ENCODE measurements around the gene COL4A5.
A peak's percentile ranks its signal among the peaks of the same experiment; 100 is the strongest.

The COL4A5 gene

DNA sequence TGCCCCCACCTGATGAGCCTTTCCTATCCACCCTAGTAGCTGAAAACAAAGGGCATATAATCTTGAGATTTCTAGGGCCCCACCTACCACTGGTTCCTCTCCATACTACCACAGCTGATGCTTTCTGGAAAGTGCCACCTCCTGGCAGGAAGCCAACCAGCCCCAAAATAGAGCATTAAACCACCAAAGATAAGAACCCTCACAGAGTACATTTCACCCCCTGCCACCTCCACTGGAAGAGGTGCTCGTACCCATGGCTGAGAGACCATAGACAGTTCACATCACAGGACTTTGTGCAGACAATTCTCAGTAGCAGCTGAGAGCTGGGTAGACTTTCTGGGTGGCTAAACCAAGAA is 202.6 kb downstream of the COL4A5 start:
- no peak for DNase-seq

DNA sequence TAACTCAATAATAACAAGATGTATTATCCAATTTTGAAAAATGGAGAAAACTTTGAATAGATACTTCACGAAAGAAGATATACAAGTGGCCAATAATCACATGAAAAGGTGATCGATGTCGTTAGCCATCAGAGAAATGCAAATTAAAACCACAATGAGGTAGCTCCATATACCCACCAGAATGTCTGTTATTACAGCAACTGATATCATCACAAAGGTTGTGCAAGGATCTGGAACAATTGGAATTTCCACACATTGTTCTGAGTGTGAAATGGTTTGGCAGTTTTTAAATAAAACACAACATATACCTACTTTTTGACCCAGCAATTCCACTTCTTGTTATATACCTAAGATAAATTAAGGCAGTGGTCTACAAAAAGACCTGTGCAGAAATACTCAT is 225.1 kb downstream of the COL4A5 start:
- no peak for DNase-seq

DNA sequence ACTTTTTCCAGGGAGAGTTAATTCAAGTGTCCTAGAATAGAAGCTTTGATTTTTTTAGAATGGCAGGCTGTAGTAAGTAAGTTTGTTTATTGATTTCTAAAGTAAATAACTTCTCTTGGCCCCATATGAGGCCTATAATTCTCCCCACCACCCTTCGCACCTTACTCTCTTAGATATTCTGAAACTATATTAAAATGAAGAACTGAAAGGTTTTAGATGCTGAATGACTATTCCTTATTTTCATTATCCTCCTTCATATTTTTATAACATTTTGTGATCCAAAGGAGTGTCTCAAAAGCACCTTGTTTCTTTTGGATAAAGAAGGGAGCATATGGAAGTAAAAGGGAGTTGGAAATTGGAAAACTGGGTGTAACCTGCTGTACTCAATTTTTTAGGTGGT is 226.5 kb downstream of the COL4A5 start:
- DNase-seq: no peak

DNA sequence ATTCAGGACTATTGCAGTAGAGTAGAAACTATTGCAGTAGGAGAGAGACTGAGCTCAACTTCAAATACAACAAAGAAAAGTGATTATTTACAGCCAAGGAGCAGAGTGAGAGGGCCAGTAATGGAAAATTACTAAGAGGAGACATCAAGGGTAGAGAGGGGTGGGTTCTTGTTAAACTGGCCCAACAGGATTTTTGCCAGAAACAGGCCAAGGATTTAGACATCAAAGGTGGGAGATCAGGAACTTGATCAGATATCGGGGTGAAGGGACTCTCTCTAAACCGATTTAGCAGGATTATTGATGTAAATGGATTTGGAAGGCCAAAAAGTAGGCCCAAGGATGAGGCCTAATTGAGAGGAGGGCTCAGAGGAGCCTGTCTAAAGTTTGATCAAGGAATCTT is 231.9 kb downstream of the COL4A5 start:
- DNase-seq: no peak

DNA sequence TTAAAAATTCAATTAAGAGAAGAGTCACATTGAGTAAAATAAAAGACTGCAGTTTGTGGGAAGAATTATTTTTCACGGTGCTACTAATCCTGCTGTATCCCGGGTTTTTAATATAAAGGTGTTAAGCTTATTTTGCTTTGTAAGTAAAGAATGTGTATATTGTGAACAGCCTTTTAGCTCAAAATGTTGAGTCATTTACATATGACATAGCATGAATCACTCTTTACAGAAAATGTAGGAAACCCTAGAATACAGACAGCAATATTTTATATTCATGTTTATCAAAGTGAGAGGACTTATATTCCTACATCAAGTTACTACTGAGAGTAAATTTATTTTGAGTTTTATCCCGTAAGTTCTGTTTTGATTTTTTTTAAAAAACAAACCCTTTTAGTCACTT is 257.1 kb downstream of the COL4A5 start:
- DNase-seq: no peak

DNA sequence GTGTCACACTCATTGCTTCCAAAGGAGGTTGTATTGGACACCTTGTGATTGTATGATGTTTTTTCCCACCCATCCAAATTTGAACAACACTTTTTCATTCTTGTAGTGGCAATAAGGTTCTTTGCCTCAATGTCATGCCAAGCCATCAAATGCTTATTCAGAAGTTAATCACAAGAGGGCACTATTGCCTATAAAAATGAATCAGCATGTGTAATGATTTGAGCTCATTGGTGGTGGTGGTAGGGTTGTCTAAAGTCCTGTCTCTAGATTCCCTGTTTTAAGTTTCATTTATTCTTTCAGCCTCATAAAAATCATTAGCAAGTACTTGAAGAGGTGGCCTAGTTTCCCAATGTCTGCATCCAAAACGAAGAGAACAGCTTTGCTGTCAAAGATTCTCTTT is 259.7 kb downstream of the COL4A5 start:
- peak in 1 of 2 donors; percentile 16 for DNase-seq

DNA sequence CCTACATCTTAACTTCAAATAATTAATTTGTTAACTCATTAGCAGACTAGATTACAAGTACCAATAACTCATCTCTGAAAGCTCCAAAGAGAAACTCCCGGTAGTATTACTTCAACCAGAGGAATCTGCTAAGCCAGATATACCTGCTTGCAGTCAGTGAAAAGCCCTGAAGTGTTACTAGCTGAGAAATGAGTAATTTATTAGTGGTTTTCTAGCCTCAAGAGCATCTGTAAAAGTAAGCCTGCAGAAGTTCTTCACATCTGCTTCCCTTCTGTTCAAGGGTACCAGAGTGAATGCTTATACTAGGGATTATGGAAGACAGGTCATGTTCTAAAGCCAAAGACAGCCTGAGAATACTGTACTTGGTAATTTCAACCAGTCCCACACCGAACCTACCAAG is 262.0 kb downstream of the COL4A5 start:
- DNase-seq: no peak

DNA sequence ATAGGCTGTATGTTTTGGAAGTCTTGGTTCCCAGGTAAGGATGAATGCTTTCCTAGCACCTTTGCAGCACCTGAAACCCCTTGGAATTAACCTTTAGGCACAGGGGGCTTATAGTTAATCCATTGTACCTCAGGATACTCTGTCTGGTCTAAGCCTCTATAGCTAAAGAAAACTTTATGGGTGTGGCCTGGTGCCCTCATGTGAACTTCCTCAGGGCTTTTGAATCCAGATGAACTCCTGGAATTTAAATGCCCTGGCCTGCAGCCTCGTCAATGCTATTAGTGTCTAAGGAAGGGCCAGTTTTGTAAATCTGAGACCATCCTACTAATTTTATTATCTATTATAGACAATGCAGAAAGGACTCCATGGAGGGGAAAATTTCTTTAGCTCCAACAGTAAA is 262.9 kb downstream of the COL4A5 start:
- DNase-seq: no peak

DNA sequence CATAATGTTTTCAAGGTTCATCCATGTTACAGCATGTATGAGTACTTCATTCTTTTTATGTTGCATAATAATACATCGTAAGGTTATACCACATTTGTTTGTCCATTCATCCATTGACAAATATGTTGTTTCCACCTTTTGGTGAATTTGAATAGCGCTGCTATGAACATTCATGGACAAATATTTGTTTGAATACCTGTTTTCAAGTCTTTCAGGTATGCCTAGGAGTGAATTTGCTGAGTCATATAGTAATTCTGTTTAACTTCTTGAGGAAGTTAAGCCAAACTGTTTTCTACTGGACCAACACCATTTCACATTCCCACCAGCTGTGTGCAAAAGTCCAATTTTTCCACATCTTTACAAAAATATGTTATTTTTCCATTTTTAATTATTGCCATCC is 265.2 kb downstream of the COL4A5 start:
- DNase-seq: no peak

DNA sequence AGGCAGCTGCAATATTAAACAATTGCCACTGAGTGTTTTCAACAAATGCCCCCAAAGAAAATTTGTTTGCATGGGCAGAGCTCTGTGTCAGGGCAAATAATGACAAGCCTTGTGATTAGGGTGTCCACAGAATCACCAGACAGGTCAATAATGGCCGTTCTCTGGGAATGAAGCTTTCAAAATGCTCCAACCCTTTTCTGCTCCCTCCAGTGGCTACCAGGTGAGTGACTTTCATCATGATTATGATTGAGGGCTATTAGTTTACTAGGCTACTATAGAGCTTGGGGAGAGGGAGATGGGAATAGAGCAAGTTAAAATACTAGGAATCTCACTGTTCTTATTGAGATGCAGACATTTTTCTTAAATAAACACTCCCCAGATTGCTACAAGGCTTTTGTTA is 273.2 kb downstream of the COL4A5 start:
- DNase-seq: no peak

DNA sequence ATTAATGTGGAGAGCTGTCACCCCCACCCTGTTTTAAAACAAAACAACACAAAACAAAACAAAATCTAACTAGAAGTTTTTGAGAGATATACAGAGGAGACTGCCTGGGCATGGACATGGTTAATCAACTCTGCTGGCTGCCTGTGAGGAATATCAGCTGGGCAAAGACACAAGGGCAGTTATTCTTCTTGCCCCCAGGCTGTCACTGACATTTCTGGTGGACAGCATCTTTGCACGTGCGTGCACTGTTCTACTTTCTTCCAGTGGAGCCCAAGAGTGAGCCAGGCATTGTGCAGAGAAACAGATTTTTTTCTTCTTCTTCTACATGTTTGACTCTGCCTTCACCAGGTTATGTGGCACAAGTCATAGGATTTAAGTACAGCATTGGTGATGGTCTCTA is 282.9 kb downstream of the COL4A5 start:
- no peak for DNase-seq

DNA sequence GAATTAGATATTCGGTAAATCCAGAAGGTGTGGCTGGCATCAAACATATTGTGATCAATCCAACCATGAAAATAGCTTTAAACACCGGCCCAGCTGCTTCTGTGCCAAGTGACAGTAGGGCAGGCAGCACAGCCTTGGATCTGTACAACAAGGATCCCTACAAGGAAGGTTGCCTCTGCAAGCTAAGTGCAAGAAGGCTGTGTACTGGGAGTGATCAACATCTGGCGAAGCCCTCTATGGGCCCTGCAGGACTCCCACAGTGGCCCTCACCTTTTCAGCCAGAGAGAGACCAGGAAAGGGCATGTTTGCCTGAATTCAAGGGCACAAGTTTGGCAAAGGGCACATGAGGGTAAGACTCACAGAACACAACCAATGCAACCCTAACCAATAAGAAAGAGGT is 287.1 kb downstream of the COL4A5 start:
- no peak for DNase-seq

DNA sequence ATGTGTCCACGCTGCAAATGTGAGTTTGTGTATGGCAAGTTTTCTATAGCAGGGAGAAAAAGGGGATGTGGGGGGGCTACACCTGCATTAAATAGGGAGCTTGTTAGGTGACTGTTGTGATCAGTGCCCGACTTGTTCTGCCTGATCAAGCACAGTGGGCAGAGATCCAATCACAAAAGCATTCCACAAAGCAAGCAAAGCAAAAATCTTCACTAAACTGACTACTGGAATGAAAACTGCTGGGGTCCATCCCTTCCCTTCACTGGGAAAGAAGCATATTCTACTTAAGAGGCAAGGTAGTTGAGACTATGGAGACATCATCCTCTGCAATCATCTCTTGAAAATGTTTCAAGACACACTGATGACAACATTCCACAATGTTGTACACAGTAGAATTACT is 291.5 kb downstream of the COL4A5 start:
- no peak for DNase-seq

DNA sequence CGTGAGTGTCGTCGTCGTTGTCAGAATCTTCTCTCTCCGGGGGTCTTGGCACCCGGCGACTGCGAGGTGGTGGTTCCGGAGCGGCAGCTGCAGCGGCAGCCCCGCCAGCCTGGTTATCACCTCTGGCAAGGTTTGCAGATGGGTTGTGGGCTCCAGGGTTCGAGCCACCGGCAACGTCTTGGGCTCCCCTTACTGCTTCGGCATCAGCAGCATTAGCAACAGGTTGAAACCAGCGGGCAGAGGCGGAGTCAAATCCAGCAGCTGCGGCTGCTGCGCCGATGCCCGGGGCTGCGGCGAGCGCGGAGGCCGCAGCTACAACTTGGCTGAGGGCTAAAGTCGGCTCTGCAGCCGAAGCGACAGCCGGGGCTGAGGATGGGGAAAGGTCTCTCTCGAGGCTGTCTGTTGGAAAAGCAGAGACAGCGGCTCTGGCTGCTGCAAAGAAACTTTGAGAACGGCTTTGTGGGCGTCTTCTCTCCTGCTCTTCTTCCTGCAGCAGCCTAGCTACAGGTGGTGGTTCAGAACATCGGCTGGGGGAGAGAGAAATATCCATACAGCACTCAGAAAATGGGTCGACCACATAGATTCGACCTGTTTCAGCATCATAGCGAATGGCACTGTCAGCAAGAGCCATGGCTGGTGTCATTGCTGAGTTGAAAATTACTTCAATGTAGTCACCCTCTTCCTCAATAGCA is 293.1 kb downstream of the COL4A5 start:
- no peak for DNase-seq

DNA sequence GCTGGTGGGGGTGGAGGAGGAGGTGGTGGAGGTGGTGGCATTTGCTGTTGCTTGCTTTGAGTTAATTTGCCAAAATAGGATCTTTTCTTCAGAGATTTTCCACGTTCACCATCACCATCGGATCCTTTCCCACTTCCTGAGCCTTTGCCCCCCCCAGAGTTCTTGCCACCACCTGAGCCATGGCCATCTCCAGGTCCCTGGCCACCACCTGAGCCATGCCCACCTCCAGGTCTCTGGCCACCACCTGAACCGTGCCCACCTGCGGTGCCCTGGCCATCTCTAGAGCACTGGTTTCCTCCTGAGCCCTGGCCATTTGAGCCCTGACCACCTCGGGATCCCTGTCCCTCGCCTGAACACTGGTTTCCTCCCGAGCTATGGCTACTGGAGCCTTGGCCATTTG is 294.8 kb downstream of the COL4A5 start:
- DNase-seq: no peak

DNA sequence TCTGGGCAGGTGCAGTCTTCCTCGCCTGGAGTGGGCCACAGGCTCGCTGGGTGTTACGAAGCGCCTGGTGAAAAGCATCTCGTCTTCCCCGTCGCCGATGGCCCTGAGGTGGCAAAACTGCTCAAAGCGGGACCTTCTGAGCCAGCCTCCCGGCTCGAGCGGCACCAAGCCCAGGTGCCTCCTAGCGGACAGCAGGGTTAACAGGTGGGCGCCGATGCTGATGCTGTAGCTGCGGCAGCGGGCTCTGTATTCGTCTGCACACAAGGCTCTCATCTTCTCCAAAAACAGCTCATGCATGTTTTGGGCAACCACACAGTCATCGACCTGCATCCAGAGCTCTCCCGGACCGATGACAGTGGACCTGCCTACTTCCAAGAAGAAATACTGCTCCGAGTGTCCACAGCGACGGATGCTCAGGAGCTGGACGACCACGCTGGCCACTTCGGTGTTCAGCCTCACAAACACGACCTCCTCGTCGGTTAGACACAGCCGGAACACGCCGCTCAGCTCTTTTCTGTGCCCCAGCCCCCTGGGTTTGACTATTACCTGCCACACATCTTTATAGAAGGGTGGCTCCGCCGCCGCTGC is 295.5 kb downstream of the COL4A5 start:
- DNase-seq: no peak

DNA sequence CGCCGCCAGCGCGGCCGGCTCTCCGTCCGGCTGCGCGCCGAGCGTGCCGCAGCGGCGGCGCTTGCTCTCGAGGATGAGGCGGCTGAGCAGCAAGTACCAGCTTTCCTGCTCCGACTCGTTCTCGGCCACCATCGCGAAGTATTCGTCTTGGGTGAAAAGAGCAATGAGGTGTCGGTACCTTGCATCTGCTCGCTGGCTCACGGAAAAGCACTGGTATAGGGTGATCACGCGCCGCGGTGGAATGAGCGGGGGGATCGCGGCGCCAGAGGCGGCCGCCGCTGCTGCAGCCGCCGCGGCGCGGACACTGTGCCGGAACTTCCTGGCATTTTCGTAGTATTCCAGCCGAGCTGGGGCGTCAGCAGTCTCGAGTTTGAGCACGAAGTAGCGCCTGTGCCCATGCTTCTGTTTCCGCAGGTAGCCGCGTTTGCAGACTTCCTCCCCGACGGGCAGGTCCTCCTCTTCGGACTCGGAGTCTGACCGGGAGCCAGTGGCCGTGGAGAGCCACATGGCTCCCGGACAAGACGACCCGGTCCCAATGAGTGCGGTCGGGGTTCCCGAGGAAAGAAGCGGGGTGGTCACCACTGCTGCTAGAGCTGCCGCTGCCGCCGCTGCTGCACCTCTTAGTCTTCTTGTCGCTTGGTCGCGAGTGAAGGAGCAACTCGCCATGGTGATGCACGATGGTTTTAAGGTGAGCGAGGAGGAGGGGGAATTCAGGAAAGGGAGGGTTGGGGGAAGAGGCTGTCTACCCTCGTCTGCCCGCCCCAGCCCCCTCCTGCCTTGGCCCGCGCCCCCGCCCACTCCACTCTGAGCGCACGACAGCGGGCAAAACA is 296.3 kb downstream of the COL4A5 start:
- DNase-seq: peak in 1 of 2 donors; percentile 3

DNA sequence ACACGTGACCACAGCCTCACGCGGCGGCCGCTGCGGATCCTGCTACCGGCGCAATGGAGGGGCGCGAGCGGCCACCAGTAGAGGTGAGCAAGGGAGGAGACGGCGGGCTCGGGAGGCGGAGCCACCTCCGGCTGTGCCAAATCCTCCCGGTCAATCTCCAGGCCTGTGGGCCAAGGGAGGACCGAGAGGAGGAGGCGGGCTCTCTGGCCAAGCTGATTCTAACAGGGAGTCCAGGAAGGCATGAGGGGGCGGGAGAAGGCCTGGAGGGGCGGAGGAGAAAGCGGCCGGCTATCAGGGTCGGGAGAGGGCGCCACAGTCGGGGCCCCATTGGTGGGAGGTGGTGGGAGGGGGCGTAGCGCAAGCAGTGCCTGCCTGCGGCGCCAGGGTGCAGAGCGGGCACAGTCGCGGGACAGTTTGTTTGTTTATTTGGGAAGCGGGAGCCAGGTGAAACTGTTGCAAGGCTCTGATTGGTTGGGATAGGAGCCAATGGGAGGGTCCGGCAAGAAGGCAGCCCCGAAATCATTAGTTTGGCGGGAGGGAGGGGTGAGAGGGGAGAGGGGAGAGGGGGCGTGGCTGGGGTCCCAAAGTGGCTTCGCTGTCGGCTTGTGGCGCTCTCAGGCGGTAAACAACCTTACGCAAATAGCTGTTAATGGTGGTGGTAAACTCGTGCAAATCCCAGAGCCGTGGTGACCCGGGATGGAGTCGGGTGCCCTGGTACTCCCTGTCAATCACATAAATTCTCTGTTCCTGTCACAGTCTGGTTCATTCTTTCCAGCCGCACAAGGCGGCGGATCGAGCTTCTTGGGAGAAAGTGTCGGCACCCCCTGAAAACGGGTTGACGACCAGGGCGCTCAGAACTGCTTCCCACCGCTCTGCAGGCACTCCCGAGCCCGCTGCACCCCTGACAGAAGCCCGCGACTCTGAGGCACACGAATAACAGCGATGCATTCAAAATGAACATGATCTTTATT is 297.2 kb downstream of the COL4A5 start, which contains the start of gene IRS4:
Gene IRS4, minus strand, starts transcription at position 55 of the 971 bp plus-strand sequence.
- peak in 1 of 2 donors; percentile 30 for DNase-seq

DNA sequence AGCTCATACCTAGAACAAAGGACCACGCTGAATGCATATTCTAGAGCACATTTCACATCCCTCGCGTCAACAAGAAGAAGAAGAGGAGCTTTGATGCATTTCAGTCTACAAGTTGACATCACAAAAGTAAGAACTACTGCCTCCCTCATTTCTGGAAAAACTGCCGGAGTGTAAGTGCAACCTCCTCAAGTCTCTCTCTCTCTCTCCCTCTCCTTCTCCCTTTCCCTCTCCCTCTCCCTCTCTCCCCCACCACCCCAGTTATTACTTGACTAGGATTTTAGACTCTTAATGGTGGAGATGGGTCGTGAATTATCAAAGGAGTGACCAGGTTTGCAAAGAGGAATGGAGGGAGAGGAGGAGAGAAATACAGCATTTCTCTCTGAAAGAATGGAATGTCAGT is 298.1 kb downstream of the COL4A5 start:
- no peak for DNase-seq

DNA sequence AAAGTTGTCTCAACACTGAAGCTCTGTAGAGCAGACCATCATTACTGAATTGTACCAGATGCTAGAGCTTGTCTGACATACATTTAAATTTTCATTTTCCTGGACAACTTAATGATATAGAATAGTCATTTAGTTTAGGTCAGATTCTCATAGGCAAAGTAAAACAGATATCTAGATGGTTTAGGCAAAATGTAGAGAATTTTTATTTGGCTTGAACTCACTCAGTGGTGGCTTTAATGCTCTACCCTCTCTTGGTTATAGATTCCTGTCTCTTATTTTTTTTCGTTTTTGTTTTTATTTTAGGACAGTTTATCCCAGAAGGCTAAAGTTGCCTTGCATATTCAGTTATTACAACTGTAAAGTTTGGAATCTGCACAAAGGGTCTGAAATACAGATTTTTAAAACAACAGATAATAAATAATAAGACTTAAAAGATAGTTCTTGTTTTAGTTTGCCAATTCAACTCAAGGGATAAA is 300.7 kb downstream of the COL4A5 start:
- no peak for DNase-seq
